ENCODE measurements around the gene RNF212.

GRCh38 chr4:1056671-1057402, 56.5 kb downstream of the RNF212 start:
- TF ChIP-seq CTCF (IDR thresholded peaks at IDR 0.05) = no peak
- no peak for TF ChIP-seq POLR2AphosphoS5 (IDR thresholded peaks at IDR 0.05; ENCODE audit: insufficient read depth in 1 of 2, low read depth in 1 of 2)
- TF ChIP-seq POLR2A (IDR thresholded peaks at IDR 0.05) = no peak
